Panc1 (cell line): ENCODE results near the gene ERAL1.

Source experiments
- POLR2AphosphoS5 ChIP-seq: IDR thresholded peaks from 2 replicates; pipeline ENCODE4 v1.6.1; 2012; ENCODE audit warnings: mild to moderate bottlenecking, low read depth, low read length, moderate library complexity
- REST ChIP-seq, 2 experiments: IDR thresholded peaks; 2 replicates each; pipeline ENCODE4 v1.6.1; 2011 to 2012; ENCODE audit warnings: low read depth in 2 of 2, control low read depth in 1 of 2, low read length in 1 of 2, mild to moderate bottlenecking in 1 of 2, moderate library complexity in 1 of 2; ENCODE audit not compliant: insufficient read depth in 1 of 2
- TF ChIP-seq, protein P1 (sequence below): fragments of 450-650 bp; IDR thresholded peaks from 2 replicates; pipeline ENCODE4 v1.5.1; 2017; ENCODE audit warnings: mild to moderate bottlenecking

GRCh38 chr17:28819582-28819981, 35.2 kb upstream of the ERAL1 start:
- TF ChIP-seq, protein P1, sequence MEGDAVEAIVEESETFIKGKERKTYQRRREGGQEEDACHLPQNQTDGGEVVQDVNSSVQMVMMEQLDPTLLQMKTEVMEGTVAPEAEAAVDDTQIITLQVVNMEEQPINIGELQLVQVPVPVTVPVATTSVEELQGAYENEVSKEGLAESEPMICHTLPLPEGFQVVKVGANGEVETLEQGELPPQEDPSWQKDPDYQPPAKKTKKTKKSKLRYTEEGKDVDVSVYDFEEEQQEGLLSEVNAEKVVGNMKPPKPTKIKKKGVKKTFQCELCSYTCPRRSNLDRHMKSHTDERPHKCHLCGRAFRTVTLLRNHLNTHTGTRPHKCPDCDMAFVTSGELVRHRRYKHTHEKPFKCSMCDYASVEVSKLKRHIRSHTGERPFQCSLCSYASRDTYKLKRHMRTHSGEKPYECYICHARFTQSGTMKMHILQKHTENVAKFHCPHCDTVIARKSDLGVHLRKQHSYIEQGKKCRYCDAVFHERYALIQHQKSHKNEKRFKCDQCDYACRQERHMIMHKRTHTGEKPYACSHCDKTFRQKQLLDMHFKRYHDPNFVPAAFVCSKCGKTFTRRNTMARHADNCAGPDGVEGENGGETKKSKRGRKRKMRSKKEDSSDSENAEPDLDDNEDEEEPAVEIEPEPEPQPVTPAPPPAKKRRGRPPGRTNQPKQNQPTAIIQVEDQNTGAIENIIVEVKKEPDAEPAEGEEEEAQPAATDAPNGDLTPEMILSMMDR, result no peak
- TF ChIP-seq REST (IDR thresholded peaks at IDR 0.05; ENCODE audit: insufficient read depth in 1 of 2, low read depth in 2 of 2, low read length in 1 of 2) (no peak), POLR2AphosphoS5 (no peak)
